ENCODE data around the gene ATP2A3.
A peak's percentile ranks its signal among the peaks of the same experiment; 100 is the strongest.

Gene ATP2A3

DNA sequence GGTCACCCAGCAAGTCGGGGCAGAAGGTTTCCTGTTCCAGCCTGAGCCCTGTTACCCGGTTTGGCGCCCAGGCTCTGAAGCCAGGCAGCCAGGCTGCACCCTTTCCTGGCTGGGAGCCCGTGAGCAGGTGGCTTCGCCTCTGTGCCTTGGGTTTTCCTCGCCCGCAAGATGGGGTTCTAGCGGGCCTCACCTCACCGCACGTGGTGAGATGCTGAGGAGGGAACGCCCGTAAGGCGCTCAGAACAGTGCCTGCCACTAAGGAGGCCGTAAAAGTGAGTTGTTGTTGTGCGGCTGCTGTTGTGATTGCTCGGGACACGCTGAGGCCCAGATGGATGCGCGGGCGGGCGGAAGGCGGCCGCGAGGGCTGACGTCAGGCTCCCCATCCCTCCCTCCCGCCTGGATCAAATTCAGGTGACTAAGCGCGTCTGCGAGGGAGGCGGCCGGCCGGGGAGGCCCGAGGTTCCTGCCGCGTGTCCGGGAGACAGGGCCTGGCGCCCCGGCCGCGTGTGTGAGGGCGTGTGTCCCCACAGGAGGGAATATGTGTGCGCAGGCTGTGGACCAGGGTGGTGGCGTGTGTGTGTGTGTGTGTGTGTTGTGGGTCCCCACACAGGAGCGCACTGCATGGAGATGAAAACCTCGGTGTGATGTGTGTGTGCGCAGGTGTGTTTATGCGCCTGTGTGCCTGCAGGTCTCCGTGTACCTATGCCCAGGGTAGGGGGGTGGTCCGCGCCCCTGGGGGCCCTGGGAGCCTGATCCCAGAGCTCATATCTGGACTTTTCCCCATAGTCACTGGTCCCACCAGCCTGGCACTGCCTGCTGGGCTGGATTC, 75.7 kb downstream of the ATP2A3 start:
- peak; percentile 44 for DNase-seq

DNA sequence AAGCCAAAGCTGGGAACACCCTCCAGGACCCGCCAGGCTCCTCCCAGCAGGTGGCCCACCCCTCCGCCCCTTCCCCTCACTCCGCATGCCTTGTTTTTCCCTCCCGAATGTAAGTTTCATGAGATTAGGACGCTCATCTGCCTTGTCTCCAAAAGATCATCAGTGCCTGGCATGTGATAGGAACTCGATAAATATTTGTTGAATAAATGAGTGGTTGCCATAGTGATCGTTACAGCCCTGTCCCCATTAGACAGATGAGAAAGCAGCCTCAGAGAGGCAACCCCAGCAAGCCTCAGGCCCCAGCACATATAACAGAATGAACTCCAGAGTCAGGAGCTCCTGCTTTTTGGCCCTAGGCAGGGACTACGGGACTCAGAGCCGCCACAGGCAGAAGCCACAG, 76.4 kb downstream of the ATP2A3 start:
- DNase-seq = peak; percentile 48

DNA sequence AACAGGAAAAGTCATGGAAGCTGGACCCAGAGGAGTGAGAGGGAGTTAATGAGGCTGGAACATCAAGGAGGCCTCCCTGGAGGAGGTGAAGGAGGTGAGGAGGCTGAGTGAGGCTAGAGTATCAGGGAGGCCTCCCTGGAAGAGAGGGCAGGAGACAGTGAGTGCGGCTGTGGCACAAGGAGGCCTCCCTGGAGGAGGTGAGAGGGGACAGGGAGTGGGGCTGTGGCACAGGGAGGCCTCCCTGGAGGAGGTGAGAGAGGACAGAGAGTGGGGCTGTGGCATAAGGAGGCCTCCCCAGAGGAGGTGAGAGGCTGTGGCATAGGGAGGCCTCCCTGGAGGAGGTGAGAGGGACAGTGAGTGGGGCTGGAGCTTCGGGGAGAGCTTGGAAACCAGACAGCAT, 76.8 kb downstream of the ATP2A3 start:
- DNase-seq = no peak

DNA sequence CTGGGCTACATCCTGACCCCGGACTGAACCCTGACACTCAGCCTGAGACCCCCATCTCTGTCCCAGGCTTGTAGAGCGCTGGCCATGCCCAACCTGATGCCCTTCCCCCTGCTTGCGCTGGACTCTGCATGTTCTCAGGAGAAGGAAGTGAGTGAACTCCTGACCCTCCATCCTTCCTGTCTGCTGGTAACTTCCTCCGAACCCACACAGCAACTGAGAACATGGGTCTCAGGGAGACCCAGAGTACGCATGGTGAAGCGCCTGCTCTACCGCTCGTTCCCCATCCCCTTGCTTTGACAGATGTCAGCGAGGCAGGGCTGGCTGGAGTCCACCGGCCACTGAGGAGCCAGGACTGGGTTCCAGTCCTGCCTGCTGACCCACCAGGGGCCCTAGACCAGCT, 77.5 kb downstream of the ATP2A3 start:
- no peak for DNase-seq

DNA sequence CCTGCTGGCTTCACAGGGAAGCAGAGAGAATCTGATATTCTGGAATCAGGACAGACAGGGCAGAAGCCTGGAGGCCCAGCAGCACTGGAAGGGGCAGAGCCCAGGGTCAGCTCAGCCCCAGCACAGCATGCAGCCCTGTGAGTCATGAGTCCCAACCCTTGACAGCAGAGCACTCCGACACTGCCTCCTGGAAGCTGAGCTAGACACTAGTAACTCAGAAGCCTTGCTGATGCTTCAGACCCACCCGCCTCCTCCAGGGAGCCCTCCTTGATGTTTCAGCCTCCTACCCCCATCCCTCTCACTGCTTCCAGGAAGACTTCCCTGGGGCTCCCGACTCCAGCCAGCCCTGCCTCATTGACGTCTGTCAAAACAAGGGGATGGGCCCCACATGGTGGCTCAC, 78.3 kb downstream of the ATP2A3 start:
- no peak for DNase-seq

DNA sequence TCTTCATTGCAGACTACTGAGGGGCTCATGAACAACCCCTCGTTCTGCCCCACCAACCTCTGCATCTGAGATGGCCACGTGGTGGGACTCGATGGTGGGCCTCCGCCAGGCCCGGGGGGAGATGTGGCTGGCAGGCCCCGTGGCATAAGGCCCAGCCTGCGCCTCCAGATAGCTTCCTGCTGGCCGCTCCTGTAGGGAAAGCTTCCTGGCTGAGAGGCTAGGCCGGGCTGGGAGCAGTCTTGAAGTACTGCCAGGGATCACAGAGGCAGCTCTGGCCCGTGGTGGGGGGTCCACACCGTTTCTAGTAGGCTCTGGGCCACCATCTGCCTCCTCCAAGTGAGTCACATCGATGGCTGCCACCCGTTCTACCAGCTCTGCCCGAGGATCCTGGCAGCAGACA, 79.0 kb downstream of the ATP2A3 start:
- DNase-seq = no peak

DNA sequence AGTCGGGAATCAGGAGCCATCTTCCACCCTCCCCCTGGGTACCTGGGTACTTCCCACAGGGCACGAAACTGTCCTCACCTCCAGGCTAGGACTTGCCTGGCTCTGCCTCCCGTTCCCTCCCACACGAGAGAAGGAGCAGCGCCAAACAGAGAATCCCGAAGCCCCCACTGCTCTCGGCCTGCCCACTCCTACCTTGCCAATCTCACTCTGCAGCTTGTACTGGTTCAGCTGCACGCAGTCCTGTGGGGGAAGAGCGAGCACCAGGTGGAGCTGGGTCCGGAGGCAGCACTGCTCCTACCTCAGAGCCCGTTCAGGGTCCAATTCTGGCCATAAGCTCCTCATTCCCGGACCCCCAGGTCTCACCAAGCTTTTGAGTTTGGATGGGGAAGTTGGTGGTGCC, 80.0 kb downstream of the ATP2A3 start:
- DNase-seq = no peak

DNA sequence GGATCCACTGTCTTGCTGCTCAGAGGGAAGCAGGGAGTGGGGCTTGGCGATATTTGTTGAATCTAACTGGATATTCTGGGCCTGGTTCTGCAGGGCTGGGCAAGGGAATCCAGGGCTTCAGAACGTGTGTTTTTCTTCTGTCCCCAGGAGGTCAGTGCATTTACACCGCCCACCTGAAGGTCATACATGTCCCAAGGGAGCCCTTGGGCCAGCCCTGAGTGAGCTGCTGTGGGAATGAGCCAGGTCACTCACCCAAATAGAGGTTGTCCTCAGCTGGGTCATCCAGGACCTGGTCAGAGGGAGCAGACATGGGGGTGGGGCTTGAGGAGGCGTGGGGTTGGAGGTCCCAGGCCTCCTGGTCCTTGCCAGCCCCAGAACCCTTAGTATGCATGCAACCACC, 82.0 kb downstream of the ATP2A3 start:
- DNase-seq = no peak

DNA sequence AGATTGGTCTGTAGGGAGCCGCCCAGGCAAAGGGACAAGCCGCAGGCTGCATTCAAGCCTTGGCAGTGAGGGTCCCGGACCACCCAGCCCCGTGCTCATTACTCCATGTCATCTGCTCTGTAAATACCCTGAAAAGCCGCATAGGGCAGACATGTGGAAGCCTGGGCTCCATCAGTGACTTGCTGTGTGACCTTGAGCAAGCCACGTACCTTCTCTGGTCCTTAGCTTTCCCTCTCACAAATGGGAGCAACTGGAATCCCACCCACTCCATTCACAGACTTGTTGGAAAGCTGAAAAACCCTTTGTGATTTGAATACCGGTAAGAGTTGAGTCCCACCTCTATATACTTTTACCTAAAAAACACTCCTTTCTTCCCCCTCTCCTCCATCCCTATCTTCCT, 83.3 kb downstream of the ATP2A3 start:
- no peak for DNase-seq

DNA sequence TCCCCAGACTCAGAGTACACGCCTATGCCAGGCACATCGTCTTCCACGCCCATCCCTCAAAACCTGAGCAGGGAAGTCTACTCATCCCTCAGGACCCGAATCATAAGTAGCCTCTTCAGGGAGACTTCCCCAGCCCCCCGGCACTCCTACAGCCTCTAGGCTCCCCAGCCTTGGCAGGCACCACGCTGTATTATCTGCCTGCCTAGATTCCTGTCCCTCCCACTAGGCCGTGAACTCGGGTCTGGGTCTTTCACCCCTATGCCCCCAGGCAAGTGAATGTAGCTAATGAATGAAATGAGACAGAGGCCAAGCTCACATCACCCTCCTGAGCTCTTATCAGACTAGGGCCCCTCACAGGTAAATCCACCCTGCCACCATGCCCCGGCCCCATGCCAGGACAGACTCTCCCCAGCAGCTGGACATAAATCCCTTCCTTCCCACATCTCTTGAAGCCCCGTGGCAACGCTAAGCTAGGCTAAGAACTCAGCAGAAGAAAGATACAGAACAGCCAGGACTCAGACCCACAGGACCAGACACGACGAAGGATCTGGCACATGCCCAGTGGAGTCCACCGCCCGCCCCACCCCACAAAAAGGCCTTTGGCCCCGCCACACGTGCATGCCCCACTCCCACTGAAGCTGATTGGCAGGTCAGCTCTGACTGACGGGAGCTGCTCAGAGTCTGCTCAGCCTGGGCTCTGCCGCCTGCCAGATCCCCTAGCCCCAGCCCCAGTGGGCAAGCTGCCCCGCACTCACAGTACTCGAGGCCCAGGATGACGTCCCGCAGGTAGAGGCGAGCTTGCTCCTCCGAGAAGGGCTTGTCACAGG, 84.4 kb downstream of the ATP2A3 start:
- no peak for DNase-seq

DNA sequence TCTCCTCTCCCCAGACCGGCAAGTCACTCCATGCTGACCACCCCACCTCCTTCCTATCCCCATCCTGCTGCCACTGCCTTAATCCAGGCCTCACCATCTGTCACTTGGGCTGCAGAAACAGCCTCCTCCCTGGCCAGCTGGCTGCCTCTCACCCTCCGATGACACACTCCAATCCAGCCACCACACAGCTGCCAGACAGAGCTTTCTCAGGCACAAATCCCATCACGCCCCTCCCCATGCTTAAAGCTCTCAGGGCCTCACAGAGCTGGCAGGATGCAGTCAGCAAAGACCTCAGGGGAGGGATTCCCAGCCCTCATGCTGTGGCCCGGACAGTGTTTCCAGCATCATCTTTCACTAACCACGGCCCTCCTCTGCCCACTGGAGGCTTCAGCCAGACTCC, 85.1 kb downstream of the ATP2A3 start:
- no peak for DNase-seq

DNA sequence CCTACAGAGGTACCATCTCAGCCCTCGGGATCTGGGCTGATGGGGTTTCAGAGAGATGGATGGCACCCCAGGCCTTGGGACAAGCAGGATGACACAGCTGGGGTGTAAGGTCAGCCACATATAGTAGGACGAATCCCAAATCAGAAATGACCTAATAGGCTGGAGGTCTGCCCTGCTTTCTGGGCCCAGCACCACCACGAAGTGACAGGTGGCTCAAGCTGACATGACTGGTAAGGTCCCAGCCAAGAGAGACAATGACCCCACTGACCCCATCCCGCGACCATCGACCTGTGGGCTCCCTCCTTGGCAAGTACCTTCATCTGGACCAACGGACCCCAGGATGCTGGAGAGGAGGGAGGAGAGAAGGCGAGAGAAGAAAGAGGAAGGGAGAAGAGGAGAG, 87.0 kb downstream of the ATP2A3 start:
- no peak for DNase-seq

DNA sequence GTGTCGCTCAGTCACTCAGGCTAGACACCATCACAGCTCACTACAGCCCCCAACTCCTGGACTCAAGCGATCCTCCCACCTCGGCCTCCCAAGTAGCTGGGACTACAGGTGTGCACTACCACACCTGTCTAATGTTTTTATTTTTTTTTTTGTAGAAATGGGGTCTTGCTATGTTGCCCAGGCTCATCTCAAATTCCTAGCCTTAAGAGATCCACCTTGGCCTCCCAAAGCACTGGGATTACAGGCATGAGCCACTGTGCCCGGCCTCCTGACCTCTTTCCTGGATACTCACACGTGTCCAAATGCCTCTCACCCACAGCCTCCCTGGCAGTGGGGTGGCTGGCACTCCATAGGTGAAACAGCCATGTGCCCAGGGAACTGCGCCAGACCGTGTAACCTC, 88.9 kb downstream of the ATP2A3 start:
- no peak for DNase-seq

Measured in NCI-H2029 treated with DMSO at 0.1 percent for 48 hours (cell line).